K562 (cell line): Measurements from ENCODE around the gene TOP3A. TPM values are rescaled to one million over a fixed set of nuclear protein-coding genes. Genes with fewer than 3 reads are reported as not detected.
A peak's percentile ranks its signal among the peaks of the same experiment; 100 is the strongest.

ENCODE experiments used
- C11orf30 ChIP-seq: fragments of 450-650 bp; IDR thresholded peaks from 2 replicates; pipeline ENCODE4 v1.6.1; 2016; ENCODE audit warnings: low read depth, mild to moderate bottlenecking
- MAFG ChIP-seq: fragments of 450-650 bp; conservative IDR thresholded peaks from 2 replicates; pipeline ENCODE4 v1.6.1; 2016; ENCODE audit warnings: missing genetic modification characterization, missing compliant biosample characterization
- RBM25 ChIP-seq: fragments of 200-400 bp; formaldehyde crosslinking; IDR thresholded peaks from 2 replicates; pipeline ENCODE4 v1.6.1; 2018; ENCODE audit warnings: low read length, low read depth, moderate library complexity; ENCODE audit not compliant: severe bottlenecking
- RREB1 ChIP-seq: fragments of 250-450 bp; sonication (Bioruptor Pico); IDR thresholded peaks from 2 replicates; pipeline ENCODE4 v1.4.0; 2020
- ZC3H11A ChIP-seq: IDR thresholded peaks from 2 replicates; pipeline ENCODE4 v1.6.1; 2012; ENCODE audit warnings: low read depth, low read length, improper control_type of control experiment
- ZFP30 ChIP-seq: fragments of 250-450 bp; sonication (Bioruptor Pico); IDR thresholded peaks from 2 replicates; pipeline ENCODE4 v1.8.0; 2022; ENCODE audit warnings: moderate library complexity, mild to moderate bottlenecking, inconsistent platforms, borderline replicate concordance
- polyA plus RNA-seq, 8 experiments: library from polyadenylated mRNA; depleted of rRNA in 4 of 8; stranded (reverse) in 5 of 8; unstranded in 3 of 8; fragments of >200 nt; fragmentation: Nextera tagmentation in 2 of 8; fragmentation: Illumina TruSeq in 1 of 8; extraction: Ambion mirVana in 2 of 8; extraction: Trizol in 1 of 8; gene quantifications; 2 replicates each; pipeline versions ENCODE4 v1.2.1 to v1.2.3, GENCODE V29; 2011 to 2014; ENCODE audit warnings: inconsistent platforms in 1 of 8, missing spikeins in 1 of 8
- total RNA-seq, 7 experiments: library from RNA; depleted of rRNA in 6 of 7; stranded (reverse); fragments of >200 nt in 6 of 7; fragmentation: Illumina TruSeq in 2 of 7; extraction: Trizol in 2 of 7; gene quantifications; 2 replicates each; pipeline versions ENCODE4 v1.2.1 to v1.2.3, GENCODE V29; 2011 to 2021; ENCODE audit warnings: low replicate concordance in 1 of 7
- TF ChIP-seq, protein P1 (sequence below): fragments of 200-600 bp; sonication (generic); IDR thresholded peaks from one replicate; pipeline ENCODE4 v1.6.1; 2012; ENCODE audit warnings: mild to moderate bottlenecking, low read depth, low read length, inconsistent platforms

Gene TOP3A
- total and polyA plus RNA-seq, 9 of the 15 experiments (the other 6 are each of a cell fraction or from before 2014, with no cell fraction given) = 5.2 to 49.7 (median 24.7) TPM

- TF ChIP-seq, protein P1, sequence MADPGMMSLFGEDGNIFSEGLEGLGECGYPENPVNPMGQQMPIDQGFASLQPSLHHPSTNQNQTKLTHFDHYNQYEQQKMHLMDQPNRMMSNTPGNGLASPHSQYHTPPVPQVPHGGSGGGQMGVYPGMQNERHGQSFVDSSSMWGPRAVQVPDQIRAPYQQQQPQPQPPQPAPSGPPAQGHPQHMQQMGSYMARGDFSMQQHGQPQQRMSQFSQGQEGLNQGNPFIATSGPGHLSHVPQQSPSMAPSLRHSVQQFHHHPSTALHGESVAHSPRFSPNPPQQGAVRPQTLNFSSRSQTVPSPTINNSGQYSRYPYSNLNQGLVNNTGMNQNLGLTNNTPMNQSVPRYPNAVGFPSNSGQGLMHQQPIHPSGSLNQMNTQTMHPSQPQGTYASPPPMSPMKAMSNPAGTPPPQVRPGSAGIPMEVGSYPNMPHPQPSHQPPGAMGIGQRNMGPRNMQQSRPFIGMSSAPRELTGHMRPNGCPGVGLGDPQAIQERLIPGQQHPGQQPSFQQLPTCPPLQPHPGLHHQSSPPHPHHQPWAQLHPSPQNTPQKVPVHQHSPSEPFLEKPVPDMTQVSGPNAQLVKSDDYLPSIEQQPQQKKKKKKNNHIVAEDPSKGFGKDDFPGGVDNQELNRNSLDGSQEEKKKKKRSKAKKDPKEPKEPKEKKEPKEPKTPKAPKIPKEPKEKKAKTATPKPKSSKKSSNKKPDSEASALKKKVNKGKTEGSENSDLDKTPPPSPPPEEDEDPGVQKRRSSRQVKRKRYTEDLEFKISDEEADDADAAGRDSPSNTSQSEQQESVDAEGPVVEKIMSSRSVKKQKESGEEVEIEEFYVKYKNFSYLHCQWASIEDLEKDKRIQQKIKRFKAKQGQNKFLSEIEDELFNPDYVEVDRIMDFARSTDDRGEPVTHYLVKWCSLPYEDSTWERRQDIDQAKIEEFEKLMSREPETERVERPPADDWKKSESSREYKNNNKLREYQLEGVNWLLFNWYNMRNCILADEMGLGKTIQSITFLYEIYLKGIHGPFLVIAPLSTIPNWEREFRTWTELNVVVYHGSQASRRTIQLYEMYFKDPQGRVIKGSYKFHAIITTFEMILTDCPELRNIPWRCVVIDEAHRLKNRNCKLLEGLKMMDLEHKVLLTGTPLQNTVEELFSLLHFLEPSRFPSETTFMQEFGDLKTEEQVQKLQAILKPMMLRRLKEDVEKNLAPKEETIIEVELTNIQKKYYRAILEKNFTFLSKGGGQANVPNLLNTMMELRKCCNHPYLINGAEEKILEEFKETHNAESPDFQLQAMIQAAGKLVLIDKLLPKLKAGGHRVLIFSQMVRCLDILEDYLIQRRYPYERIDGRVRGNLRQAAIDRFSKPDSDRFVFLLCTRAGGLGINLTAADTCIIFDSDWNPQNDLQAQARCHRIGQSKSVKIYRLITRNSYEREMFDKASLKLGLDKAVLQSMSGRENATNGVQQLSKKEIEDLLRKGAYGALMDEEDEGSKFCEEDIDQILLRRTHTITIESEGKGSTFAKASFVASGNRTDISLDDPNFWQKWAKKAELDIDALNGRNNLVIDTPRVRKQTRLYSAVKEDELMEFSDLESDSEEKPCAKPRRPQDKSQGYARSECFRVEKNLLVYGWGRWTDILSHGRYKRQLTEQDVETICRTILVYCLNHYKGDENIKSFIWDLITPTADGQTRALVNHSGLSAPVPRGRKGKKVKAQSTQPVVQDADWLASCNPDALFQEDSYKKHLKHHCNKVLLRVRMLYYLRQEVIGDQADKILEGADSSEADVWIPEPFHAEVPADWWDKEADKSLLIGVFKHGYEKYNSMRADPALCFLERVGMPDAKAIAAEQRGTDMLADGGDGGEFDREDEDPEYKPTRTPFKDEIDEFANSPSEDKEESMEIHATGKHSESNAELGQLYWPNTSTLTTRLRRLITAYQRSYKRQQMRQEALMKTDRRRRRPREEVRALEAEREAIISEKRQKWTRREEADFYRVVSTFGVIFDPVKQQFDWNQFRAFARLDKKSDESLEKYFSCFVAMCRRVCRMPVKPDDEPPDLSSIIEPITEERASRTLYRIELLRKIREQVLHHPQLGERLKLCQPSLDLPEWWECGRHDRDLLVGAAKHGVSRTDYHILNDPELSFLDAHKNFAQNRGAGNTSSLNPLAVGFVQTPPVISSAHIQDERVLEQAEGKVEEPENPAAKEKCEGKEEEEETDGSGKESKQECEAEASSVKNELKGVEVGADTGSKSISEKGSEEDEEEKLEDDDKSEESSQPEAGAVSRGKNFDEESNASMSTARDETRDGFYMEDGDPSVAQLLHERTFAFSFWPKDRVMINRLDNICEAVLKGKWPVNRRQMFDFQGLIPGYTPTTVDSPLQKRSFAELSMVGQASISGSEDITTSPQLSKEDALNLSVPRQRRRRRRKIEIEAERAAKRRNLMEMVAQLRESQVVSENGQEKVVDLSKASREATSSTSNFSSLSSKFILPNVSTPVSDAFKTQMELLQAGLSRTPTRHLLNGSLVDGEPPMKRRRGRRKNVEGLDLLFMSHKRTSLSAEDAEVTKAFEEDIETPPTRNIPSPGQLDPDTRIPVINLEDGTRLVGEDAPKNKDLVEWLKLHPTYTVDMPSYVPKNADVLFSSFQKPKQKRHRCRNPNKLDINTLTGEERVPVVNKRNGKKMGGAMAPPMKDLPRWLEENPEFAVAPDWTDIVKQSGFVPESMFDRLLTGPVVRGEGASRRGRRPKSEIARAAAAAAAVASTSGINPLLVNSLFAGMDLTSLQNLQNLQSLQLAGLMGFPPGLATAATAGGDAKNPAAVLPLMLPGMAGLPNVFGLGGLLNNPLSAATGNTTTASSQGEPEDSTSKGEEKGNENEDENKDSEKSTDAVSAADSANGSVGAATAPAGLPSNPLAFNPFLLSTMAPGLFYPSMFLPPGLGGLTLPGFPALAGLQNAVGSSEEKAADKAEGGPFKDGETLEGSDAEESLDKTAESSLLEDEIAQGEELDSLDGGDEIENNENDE = no peak
- TF ChIP-seq RREB1 (no peak), ZC3H11A (no peak), C11orf30 (peak; percentile 64), MAFG (tag) (peak; percentile 59), ZFP30 (CRISPR knock-in tag) (no peak), RBM25 (peak; percentile 24)
These were observed 3.3 kb upstream of the TOP3A start (continued) for GRCh38 chr17:18318117-18318516.
